SK-N-SH (cell line): Measurements from ENCODE around the gene SLC8B1. TPM values are rescaled to one million over a fixed set of nuclear protein-coding genes. Genes with fewer than 3 reads are reported as not detected.

Experiments
- CTCF ChIA-PET: fragments of 300-600, 350-600 bp; formaldehyde crosslinking; extraction: SDS; loops from one replicate; lab custom pipeline; 2021; lab: Yijun Ruan, JAX
- POLR2A ChIA-PET: fragments of 350-600 bp; sonication (Branson Sonifier 250); formaldehyde crosslinking; extraction: SDS; loops from one replicate; lab custom pipeline; 2020; ENCODE audit warnings: antibody characterized with exemption, inconsistent platforms; lab: Yijun Ruan, JAX
- DNase-seq: peaks from one replicate; pipeline ENCODE4 v3.0.0; 2012
- H2AFZ ChIP-seq: fragments of 200-600 bp; sonication (generic); 2 replicates; pipeline ENCODE4 v1.8.1; 2016; ENCODE audit warnings: antibody characterized with exemption, mild to moderate bottlenecking, low read depth
- H3F3A ChIP-seq: fragments of 200-600 bp; sonication (generic); replicated peaks from 2 replicates; pipeline ENCODE3; 2016; ENCODE audit warnings: antibody characterized with exemption, mild to moderate bottlenecking; ENCODE audit not compliant: insufficient read depth
- H3K27ac ChIP-seq, 2 experiments: fragments of 200-500 bp in 1 of 2; fragments of 200-600 bp in 1 of 2; sonication (Bioruptor generic) in 1 of 2; sonication (generic), shearing (Covaris generic) in 1 of 2; 2 replicates each; pipeline versions ENCODE4 v1.5.1 to v1.6.1; 2014 to 2016; ENCODE audit warnings: low read depth in 2 of 2, inconsistent platforms in 1 of 2, low read length in 1 of 2, mild to moderate bottlenecking in 1 of 2, mixed read lengths in 1 of 2
- H3K27me3 ChIP-seq: fragments of 200-600 bp; sonication (generic), shearing (Covaris generic); 2 replicates; pipeline ENCODE4 v1.6.1; 2016; ENCODE audit warnings: mixed run types; ENCODE audit not compliant: insufficient read depth
- H3K36me3 ChIP-seq, 2 experiments: fragments of 200-500 bp in 1 of 2; fragments of 200-600 bp in 1 of 2; sonication (Bioruptor generic) in 1 of 2; sonication (generic) in 1 of 2; replicated peaks in 1 of 2; 2 replicates each; pipeline versions ENCODE3 to v1.5.1; 2014 to 2016; ENCODE audit warnings: low read length in 1 of 2, mild to moderate bottlenecking in 1 of 2; ENCODE audit not compliant: insufficient read depth in 2 of 2, control insufficient read depth in 1 of 2
- H3K4me1 ChIP-seq, 2 experiments: fragments of 200-500 bp in 1 of 2; fragments of 200-600 bp in 1 of 2; sonication (Bioruptor generic) in 1 of 2; sonication (generic), shearing (Covaris generic) in 1 of 2; 2 replicates each; pipeline versions ENCODE4 v1.5.1 to v1.6.1; 2014 to 2016; ENCODE audit warnings: low read depth in 1 of 2, low read length in 1 of 2, mixed run types in 1 of 2; ENCODE audit not compliant: insufficient read depth in 2 of 2, control insufficient read depth in 1 of 2
- H3K4me2 ChIP-seq: fragments of 200-600 bp; sonication (generic), shearing (Covaris generic); 2 replicates; pipeline ENCODE4 v1.6.1; 2017; ENCODE audit warnings: mixed run types
- H3K4me3 ChIP-seq, 2 experiments: fragments of 200-500 bp in 1 of 2; fragments of 200-600 bp in 1 of 2; sonication (Bioruptor generic) in 1 of 2; sonication (generic), shearing (Covaris generic) in 1 of 2; 2 replicates each; pipeline versions ENCODE4 v1.5.1 to v1.8.1; 2014 to 2016; ENCODE audit warnings: low read depth in 2 of 2, inconsistent platforms in 1 of 2, low read length in 1 of 2, mild to moderate bottlenecking in 1 of 2, mixed read lengths in 1 of 2, moderate library complexity in 1 of 2
- H3K79me2 ChIP-seq: fragments of 200-600 bp; sonication (generic); 2 replicates; pipeline ENCODE4 v1.8.1; 2017; ENCODE audit warnings: mild to moderate bottlenecking; ENCODE audit not compliant: insufficient read depth
- H3K9ac ChIP-seq: fragments of 200-600 bp; sonication (generic); 2 replicates; pipeline ENCODE4 v1.6.1; 2017; ENCODE audit warnings: mixed run types
- H3K9me2 ChIP-seq: fragments of 200-600 bp; sonication (generic); 2 replicates; pipeline ENCODE4 v1.6.1; 2017; ENCODE audit warnings: mixed run types
- H3K9me3 ChIP-seq: fragments of 200-600 bp; sonication (generic); 2 replicates; pipeline ENCODE4 v1.6.1; 2017; ENCODE audit warnings: mixed run types, mild to moderate bottlenecking, moderate library complexity
- H4K20me1 ChIP-seq: fragments of 200-600 bp; sonication (generic); 2 replicates; pipeline ENCODE4 v1.6.1; 2017; ENCODE audit warnings: mild to moderate bottlenecking, mixed run types; ENCODE audit not compliant: insufficient read depth
- EP300 ChIP-seq, 2 experiments: IDR thresholded peaks; 2 replicates each; pipeline versions ENCODE4 v1.4.0 to v1.6.1; 2012; ENCODE audit warnings: borderline replicate concordance in 1 of 2, low read depth in 1 of 2, low read length in 1 of 2
- EZH2phosphoT487 ChIP-seq: fragments of 200-600 bp; sonication (generic); IDR thresholded peaks from 2 replicates; pipeline ENCODE4 v1.6.1; 2017; ENCODE audit warnings: low read depth, mixed run types, mild to moderate bottlenecking, antibody characterized with exemption, moderate library complexity, borderline replicate concordance
- FOXM1 ChIP-seq: IDR thresholded peaks from 2 replicates; pipeline ENCODE4 v1.4.0; 2012; ENCODE audit warnings: low read depth, mild to moderate bottlenecking
- MEF2A ChIP-seq: IDR thresholded peaks from 2 replicates; pipeline ENCODE4 v1.4.0; 2012; ENCODE audit warnings: low read depth, borderline replicate concordance
- NRF1 ChIP-seq: IDR thresholded peaks from 2 replicates; pipeline ENCODE4 v1.6.1; 2012; ENCODE audit warnings: low read depth, mild to moderate bottlenecking, low read length
- POLR2AphosphoS5 ChIP-seq: IDR thresholded peaks from 2 replicates; pipeline ENCODE4 v1.6.1; 2012; ENCODE audit warnings: low read depth, low read length
- RAD21 ChIP-seq: IDR thresholded peaks from 2 replicates; pipeline ENCODE4 v1.6.1; 2012; ENCODE audit warnings: mild to moderate bottlenecking, low read length
- RCOR1 ChIP-seq: fragments of 150-350 bp; IDR thresholded peaks from 2 replicates; pipeline ENCODE4 v1.6.1; 2017; ENCODE audit warnings: antibody characterized with exemption, low read length
- TAF1 ChIP-seq: IDR thresholded peaks from 2 replicates; pipeline ENCODE4 v1.6.1; 2012; ENCODE audit warnings: low read depth, mild to moderate bottlenecking, low read length, moderate library complexity, borderline replicate concordance
- YY1 ChIP-seq: IDR thresholded peaks from 2 replicates; pipeline ENCODE4 v1.4.0; 2012; ENCODE audit warnings: low read depth, mild to moderate bottlenecking
- WGBS: methylation state at CpG from one replicate; pipeline ENCODE4 v1.1.6; 2017; ENCODE audit warnings: low lambda C conversion rate; 5-methylcytosine and 5-hydroxymethylcytosine counted together
- polyA plus RNA-seq, 3 experiments: library from polyadenylated mRNA; depleted of rRNA; stranded (reverse); fragments of >200 nt; gene quantifications; 2 replicates each; pipeline ENCODE4 v1.2.3, GENCODE V29; 2012
- TF ChIP-seq, protein P1 (sequence below): IDR thresholded peaks from 2 replicates; pipeline ENCODE4 v1.4.0; 2012; ENCODE audit warnings: low read depth, borderline replicate concordance
- TF ChIP-seq, protein P2 (sequence below): IDR thresholded peaks from 2 replicates; pipeline ENCODE4 v1.4.0; 2012; ENCODE audit warnings: low read depth, borderline replicate concordance
- TF ChIP-seq, protein P3 (sequence below): IDR thresholded peaks from 2 replicates; pipeline ENCODE4 v1.6.1; 2012; ENCODE audit warnings: mild to moderate bottlenecking, low read depth, low read length, moderate library complexity

The SLC8B1 gene
- polyA plus RNA-seq, 1 of the 3 experiments (the other 2 are of a cell fraction) = 12.0 TPM

DNA sequence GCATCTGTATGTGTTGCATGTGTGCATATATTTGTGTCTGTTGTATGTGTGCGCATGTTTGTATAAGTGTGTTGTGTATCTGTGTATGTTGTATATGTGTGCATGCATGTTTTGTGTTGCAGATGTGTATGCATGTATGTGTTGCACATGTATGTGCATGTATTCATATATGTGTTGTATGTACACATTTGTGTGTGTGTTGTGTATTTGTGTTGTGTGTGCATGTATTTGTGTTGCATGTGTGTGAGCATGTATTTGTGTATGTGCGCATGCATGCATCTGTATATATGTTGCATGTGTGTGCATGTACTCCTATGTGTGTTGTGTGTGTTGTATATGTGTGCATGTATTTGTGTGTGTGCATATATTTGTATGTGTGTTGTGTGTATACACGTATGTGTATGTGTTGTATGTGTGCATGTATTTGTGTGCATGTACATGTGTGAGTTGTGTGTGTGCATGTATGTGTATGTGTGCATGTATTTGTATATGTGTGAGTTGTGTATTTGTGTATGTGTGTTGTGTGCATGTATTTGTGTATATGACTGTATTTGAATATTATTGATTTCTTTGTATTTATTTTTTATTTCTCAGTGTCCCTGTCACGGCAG is 16.8 kb downstream of the SLC8B1 start:
- no peaks in the 10 kb centered on the region for H3K27me3 ChIP-seq
- POLR2A ChIA-PET = no interaction called here
- no peak overlapping the region for H2AFZ ChIP-seq
- DNase-seq = no peak
- H3K79me2 ChIP-seq = no peaks in the 10 kb centered on the region
- peaks cover 0 to 18% of the 10 kb centered on the region in 2 experiments for H3K36me3 ChIP-seq
- H3K4me1 ChIP-seq = no peaks in the 10 kb centered on the region
- H3K9ac ChIP-seq = no peak overlapping the region
- H3K4me2 ChIP-seq = no peak overlapping the region
- CTCF ChIA-PET = interaction anchor here (1.2 kb wide), 1 partner anchor 144 kb away, joined by 3 read pairs; no protein-coding TSS in a partner anchor
- no peak overlapping the region for H3K4me3 ChIP-seq
- TF ChIP-seq NRF1 (no peak), MEF2A (no peak)
- H3F3A ChIP-seq = peaks cover 6% of the 10 kb centered on the region
- 94% methylated on average over 4 of the region's 4 CpGs for WGBS
- H3K9me2 ChIP-seq = no peaks in the 10 kb centered on the region
- no peaks in the 10 kb centered on the region for H4K20me1 ChIP-seq
- H3K27ac ChIP-seq = no peak overlapping the region
- H3K9me3 ChIP-seq = no peaks in the 10 kb centered on the region

DNA sequence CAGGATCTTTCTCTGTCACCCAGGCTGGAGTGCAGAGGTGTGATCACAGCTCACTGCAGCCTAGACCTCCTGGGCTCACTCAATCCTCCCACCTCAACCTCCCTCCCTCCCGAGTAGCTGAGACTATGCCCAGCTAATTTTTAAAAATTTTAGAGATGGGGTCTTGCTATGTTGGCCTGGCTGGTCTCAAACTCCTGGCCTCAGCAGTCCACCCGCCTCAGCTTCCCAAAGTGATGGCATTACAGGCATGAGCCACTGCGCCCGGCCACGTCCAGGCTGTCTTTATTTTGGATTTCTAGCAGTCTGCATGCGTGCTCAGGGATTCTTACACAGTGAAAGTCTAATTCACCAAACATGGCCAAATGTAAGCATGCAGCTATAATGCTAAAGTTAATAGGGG is 17.8 kb downstream of the SLC8B1 start:
- no peaks in the 10 kb centered on the region for H3K9me2 ChIP-seq
- no peak overlapping the region for H3K9ac ChIP-seq
- no peak for DNase-seq
- no peaks in the 10 kb centered on the region for H3K4me1 ChIP-seq
- no peak overlapping the region for H2AFZ ChIP-seq
- POLR2A ChIA-PET = no interaction called here
- peaks cover 0 to 15% of the 10 kb centered on the region in 2 experiments for H3K36me3 ChIP-seq
- TF ChIP-seq RAD21 (no peak), POLR2AphosphoS5 (no peak), EP300 (IDR thresholded peaks at IDR 0.05; ENCODE audit: borderline replicate concordance in 1 of 2, low read depth in 1 of 2, low read length in 1 of 2) (no peak), TAF1 (no peak), YY1 (no peak), RCOR1 (no peak), EZH2phosphoT487 (no peak), FOXM1 (no peak)
- TF ChIP-seq, protein P1, sequence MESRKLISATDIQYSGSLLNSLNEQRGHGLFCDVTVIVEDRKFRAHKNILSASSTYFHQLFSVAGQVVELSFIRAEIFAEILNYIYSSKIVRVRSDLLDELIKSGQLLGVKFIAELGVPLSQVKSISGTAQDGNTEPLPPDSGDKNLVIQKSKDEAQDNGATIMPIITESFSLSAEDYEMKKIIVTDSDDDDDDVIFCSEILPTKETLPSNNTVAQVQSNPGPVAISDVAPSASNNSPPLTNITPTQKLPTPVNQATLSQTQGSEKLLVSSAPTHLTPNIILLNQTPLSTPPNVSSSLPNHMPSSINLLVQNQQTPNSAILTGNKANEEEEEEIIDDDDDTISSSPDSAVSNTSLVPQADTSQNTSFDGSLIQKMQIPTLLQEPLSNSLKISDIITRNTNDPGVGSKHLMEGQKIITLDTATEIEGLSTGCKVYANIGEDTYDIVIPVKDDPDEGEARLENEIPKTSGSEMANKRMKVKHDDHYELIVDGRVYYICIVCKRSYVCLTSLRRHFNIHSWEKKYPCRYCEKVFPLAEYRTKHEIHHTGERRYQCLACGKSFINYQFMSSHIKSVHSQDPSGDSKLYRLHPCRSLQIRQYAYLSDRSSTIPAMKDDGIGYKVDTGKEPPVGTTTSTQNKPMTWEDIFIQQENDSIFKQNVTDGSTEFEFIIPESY = no peak
- TF ChIP-seq, protein P2, sequence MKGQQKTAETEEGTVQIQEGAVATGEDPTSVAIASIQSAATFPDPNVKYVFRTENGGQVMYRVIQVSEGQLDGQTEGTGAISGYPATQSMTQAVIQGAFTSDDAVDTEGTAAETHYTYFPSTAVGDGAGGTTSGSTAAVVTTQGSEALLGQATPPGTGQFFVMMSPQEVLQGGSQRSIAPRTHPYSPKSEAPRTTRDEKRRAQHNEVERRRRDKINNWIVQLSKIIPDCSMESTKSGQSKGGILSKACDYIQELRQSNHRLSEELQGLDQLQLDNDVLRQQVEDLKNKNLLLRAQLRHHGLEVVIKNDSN = no peak
- TF ChIP-seq, protein P3, sequence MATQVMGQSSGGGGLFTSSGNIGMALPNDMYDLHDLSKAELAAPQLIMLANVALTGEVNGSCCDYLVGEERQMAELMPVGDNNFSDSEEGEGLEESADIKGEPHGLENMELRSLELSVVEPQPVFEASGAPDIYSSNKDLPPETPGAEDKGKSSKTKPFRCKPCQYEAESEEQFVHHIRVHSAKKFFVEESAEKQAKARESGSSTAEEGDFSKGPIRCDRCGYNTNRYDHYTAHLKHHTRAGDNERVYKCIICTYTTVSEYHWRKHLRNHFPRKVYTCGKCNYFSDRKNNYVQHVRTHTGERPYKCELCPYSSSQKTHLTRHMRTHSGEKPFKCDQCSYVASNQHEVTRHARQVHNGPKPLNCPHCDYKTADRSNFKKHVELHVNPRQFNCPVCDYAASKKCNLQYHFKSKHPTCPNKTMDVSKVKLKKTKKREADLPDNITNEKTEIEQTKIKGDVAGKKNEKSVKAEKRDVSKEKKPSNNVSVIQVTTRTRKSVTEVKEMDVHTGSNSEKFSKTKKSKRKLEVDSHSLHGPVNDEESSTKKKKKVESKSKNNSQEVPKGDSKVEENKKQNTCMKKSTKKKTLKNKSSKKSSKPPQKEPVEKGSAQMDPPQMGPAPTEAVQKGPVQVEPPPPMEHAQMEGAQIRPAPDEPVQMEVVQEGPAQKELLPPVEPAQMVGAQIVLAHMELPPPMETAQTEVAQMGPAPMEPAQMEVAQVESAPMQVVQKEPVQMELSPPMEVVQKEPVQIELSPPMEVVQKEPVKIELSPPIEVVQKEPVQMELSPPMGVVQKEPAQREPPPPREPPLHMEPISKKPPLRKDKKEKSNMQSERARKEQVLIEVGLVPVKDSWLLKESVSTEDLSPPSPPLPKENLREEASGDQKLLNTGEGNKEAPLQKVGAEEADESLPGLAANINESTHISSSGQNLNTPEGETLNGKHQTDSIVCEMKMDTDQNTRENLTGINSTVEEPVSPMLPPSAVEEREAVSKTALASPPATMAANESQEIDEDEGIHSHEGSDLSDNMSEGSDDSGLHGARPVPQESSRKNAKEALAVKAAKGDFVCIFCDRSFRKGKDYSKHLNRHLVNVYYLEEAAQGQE = no peak
- H3K27ac ChIP-seq = no peak overlapping the region
- H3K4me3 ChIP-seq = no peak overlapping the region
- H3F3A ChIP-seq = peaks cover 6% of the 10 kb centered on the region
- WGBS = 93% methylated on average over 6 of the region's 6 CpGs
- H3K27me3 ChIP-seq = no peaks in the 10 kb centered on the region
- H3K9me3 ChIP-seq = no peaks in the 10 kb centered on the region
- CTCF ChIA-PET = interaction anchor here (0.9 to 1.2 kb wide), 2 partner anchors 143 to 145 kb away, joined by 3 to 4 read pairs; no protein-coding TSS in a partner anchor
- no peaks in the 10 kb centered on the region for H4K20me1 ChIP-seq
- H3K79me2 ChIP-seq = no peaks in the 10 kb centered on the region
- no peak overlapping the region for H3K4me2 ChIP-seq
